Brain microvascular endothelial cell (primary cell): Measurements from ENCODE around the gene GRID1.

ENCODE experiments used
- DNase-seq: peaks from one replicate; pipeline ENCODE4 v3.0.0-alpha.2; 2020
- H3K27ac ChIP-seq: fragments of 250-450 bp; sonication (Bioruptor Pico); 2 replicates; pipeline ENCODE4 v1.5.1; 2020; ENCODE audit warnings: mild to moderate bottlenecking, moderate library complexity
- H3K27me3 ChIP-seq: fragments of 250-450 bp; sonication (Bioruptor Pico); replicated peaks from 2 replicates; pipeline ENCODE4 v1.5.1; 2020; ENCODE audit warnings: mild to moderate bottlenecking
- H3K36me3 ChIP-seq: fragments of 250-450 bp; sonication (Bioruptor Pico); replicated peaks from 2 replicates; pipeline ENCODE4 v1.5.1; 2020; ENCODE audit warnings: mild to moderate bottlenecking
- H3K4me3 ChIP-seq: 2 replicates; pipeline ENCODE4 v1.5.1; 2011; ENCODE audit warnings: low read depth, mild to moderate bottlenecking, control low read depth, low read length, moderate library complexity
- in situ Hi-C: cut with HindIII; loops from 2 replicates; pipeline ENCODE4 v1.10.0; 2017; ENCODE audit warnings: low sequenced_read_pairs, low pct_ligation_motif_present
- TF ChIP-seq, protein P1 (sequence below): IDR thresholded peaks from 2 replicates; pipeline ENCODE4 v1.5.1; 2011; ENCODE audit warnings: low read depth, mild to moderate bottlenecking, moderate library complexity, low read length, control low read depth, inconsistent platforms; ENCODE audit errors: missing control alignments

The GRID1 gene

DNA sequence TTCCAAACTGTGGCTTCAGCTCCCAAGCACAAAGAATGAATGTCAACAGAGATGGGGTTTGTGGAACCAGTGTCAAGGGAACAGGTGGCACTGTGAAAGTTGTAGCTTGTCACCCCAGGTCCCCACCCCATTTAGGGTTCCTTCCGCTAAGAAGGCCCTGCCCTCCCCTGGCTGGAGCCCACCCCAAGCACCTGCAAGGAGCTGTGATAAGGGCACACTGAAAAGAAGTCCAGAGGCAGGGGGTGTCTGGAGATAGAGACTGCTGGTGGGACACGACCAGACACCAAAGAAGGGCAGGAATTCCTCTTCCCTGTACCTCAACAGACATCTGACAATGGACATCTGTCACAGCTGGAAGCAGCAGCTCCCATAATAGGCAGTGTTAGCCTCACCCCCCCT lies 4.5 kb downstream of the GRID1 start:
- Histone ChIP-seq H3K36me3 (no peaks in the 10 kb centered on the region), H3K27me3 (peaks cover 42% of the 10 kb centered on the region), H3K27ac (no peak overlapping the region), H3K4me3 (no peak overlapping the region)
- in situ Hi-C loops: no loop called here
- no peak for DNase-seq
- TF ChIP-seq, protein P1, sequence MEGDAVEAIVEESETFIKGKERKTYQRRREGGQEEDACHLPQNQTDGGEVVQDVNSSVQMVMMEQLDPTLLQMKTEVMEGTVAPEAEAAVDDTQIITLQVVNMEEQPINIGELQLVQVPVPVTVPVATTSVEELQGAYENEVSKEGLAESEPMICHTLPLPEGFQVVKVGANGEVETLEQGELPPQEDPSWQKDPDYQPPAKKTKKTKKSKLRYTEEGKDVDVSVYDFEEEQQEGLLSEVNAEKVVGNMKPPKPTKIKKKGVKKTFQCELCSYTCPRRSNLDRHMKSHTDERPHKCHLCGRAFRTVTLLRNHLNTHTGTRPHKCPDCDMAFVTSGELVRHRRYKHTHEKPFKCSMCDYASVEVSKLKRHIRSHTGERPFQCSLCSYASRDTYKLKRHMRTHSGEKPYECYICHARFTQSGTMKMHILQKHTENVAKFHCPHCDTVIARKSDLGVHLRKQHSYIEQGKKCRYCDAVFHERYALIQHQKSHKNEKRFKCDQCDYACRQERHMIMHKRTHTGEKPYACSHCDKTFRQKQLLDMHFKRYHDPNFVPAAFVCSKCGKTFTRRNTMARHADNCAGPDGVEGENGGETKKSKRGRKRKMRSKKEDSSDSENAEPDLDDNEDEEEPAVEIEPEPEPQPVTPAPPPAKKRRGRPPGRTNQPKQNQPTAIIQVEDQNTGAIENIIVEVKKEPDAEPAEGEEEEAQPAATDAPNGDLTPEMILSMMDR: no peak

DNA sequence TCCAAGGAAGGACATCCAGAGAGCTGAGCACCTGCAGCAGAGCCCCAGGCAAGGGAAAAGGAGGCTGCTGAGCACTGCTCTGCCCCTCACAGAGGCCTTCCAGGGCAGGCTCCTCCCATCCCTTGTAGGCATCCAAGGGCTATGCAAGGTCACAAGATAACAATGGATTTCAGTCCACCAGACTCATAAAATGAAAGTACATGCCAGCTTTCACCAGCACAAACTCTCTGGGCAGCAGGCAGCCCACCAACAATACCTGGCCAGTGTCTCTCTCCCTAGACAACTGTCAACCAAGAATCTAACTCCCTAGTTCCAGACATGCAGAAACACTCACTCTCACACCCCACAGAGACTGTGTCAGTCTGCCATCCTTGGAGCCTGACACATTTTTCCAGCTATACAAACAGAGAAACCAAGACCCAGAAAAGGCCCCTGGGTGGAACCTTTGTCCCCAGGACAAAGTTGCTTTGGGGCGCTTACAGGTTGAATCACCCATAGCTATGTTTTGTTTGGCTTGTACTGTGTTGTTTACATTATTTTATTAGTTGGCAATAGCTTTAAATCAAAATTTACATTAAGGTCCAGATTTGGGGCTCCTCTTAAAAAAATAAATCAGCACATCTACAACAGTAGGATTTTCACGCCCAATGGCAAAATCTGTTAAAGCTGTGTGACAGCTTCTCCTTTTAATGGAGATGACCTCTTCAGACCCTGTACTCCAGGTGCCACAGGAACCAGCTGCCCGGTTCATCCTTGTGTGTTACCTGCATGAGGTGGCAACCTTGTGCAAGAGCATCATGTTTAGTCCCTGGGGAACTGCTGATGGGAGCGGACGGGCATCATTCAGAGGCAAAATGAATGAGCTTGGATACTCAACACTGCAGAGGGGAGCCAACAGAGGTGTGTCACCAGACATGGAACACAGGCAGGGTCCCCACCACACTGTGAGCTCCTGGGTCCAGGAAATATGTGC lies 5.2 kb downstream of the GRID1 start:
- DNase-seq: no peak
- H3K4me3 ChIP-seq: no peak overlapping the region
- peaks cover 38% of the 10 kb centered on the region for H3K27me3 ChIP-seq
- in situ Hi-C loops: no loop called here
- TF ChIP-seq, protein P1: no peak
- H3K27ac ChIP-seq: no peak overlapping the region
- no peaks in the 10 kb centered on the region for H3K36me3 ChIP-seq

DNA sequence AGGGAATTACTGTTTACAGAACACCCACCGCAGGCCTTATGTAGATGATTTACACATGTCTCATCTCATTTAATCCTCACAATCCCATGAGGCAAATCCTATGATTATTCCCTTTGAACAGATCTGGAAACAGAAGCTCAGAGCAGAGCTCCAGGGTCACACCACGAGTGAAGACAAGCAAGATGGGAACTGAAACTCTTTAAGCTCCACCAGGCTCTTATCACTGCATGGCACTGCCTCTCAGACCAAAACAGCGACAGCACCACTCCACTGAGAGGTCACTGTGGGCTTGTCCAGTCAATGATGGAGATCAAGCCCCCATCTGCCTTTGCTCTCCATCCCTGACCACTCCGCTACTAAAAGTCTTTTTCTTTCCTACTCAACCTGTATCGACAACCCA lies 5.9 kb downstream of the GRID1 start:
- Histone ChIP-seq H3K27me3 (peaks cover 31% of the 10 kb centered on the region), H3K36me3 (no peaks in the 10 kb centered on the region), H3K27ac (no peak overlapping the region), H3K4me3 (no peak overlapping the region)
- DNase-seq: no peak
- in situ Hi-C loops: no loop called here
- TF ChIP-seq, protein P1: no peak

DNA sequence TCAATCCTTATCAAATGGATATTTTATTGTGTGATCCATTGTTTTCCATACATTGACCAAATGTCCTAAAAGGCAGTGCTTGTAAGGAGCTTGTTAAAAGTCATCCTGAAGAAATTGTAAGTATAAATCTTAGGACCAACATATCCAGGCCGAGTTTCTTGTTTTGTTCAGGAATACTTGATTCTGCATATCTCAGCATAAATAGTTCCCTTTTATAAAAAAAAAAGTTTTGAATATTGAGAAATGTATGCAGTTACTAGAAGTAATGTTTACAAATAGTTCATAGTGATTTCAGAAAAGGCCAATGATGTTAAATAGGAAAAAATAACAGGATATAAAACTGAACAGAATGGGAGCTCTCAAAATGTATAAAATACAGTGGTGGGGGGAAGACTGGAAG lies 6.6 kb downstream of the GRID1 start:
- in situ Hi-C loops: no loop called here
- H3K27me3 ChIP-seq: peaks cover 24% of the 10 kb centered on the region
- no peak overlapping the region for H3K4me3 ChIP-seq
- DNase-seq: no peak
- H3K27ac ChIP-seq: no peak overlapping the region
- TF ChIP-seq, protein P1: no peak
- H3K36me3 ChIP-seq: no peaks in the 10 kb centered on the region

DNA sequence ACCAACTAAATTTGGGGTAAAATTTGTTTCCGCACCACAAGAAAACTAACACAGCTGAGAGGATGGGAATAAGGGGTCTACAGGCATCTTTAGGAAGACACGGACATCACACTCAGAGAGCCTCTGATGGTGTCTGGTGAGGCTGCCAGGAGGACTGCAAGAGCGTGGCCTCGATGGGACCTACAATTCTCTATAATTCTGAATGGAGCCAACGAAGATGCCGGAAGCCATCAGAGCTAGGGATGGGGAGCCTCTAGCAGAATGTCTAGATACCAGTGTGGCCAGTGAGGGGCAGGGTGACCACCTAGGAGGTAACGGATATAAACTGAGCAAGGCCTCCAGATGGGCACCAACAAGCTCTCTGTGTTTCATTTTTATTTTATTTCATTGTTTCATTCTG lies 7.5 kb downstream of the GRID1 start:
- H3K27ac ChIP-seq: no peak overlapping the region
- DNase-seq: no peak
- TF ChIP-seq, protein P1: no peak
- no peak overlapping the region for H3K4me3 ChIP-seq
- peaks cover 16% of the 10 kb centered on the region for H3K27me3 ChIP-seq
- in situ Hi-C loops: no loop called here
- H3K36me3 ChIP-seq: no peaks in the 10 kb centered on the region
